RWPE1 (cell line): ENCODE results near the gene F8A3.

Source experiments
- CTCF ChIA-PET: fragments of 350-600 bp; sonication (Branson Sonifier 250); formaldehyde crosslinking; extraction: SDS; loops from one replicate; lab custom pipeline; 2021; lab: Yijun Ruan, JAX
- POLR2A ChIA-PET: fragments of 400-600 bp; formaldehyde crosslinking; extraction: SDS; loops from one replicate; lab custom pipeline; 2020; ENCODE audit warnings: antibody characterized with exemption; ENCODE audit not compliant: low non-redundant PET; lab: Yijun Ruan, JAX
- DNase-seq: peaks from one replicate; pipeline ENCODE4 v3.0.0; 2012; ENCODE audit warnings: low spot score
- H3K27ac ChIP-seq: fragments of 450-650 bp; 2 replicates; pipeline ENCODE4 v1.5.1; 2017
- TF ChIP-seq, protein P1 (sequence below): fragments of 450-650 bp; conservative IDR thresholded peaks from 2 replicates; pipeline ENCODE4 v1.5.1; 2017; ENCODE audit warnings: low read depth, mild to moderate bottlenecking

Gene F8A3

GRCh38 chrX:155434906-155435743 is 23.3 kb downstream of the F8A3 start:
- no peak for DNase-seq
- TF ChIP-seq, protein P1, sequence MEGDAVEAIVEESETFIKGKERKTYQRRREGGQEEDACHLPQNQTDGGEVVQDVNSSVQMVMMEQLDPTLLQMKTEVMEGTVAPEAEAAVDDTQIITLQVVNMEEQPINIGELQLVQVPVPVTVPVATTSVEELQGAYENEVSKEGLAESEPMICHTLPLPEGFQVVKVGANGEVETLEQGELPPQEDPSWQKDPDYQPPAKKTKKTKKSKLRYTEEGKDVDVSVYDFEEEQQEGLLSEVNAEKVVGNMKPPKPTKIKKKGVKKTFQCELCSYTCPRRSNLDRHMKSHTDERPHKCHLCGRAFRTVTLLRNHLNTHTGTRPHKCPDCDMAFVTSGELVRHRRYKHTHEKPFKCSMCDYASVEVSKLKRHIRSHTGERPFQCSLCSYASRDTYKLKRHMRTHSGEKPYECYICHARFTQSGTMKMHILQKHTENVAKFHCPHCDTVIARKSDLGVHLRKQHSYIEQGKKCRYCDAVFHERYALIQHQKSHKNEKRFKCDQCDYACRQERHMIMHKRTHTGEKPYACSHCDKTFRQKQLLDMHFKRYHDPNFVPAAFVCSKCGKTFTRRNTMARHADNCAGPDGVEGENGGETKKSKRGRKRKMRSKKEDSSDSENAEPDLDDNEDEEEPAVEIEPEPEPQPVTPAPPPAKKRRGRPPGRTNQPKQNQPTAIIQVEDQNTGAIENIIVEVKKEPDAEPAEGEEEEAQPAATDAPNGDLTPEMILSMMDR: no peak
- CTCF ChIA-PET: no interaction called here
- POLR2A ChIA-PET: no interaction called here
- H3K27ac ChIP-seq: no peak overlapping the region

DNA sequence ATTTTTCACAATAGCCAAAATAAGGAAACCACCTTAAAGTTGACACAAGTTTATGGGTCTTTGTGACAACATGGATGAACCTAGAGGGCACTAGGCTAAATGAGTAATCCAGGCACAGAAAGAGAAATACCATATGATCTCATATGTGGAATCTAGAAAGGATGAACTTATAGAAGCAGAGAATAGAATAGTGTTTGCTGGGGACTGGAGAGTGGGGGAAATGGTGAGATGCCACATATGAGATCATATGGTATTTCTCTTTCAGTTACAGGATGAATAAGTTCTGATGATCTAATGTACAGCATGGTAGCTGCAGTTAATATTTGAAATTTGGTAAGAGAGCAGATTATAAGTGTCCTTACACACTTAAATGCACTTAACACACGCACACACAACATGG is 40.7 kb downstream of the F8A3 start:
- CTCF ChIA-PET: no interaction called here
- no peak overlapping the region for H3K27ac ChIP-seq
- TF ChIP-seq, protein P1: no peak
- no peak for DNase-seq
- POLR2A ChIA-PET: no interaction called here
